ENCODE results near the gene PCYOX1L.

The PCYOX1L gene

GRCh38 chr5:149378241-149378820, 20.5 kb downstream of the PCYOX1L start:
- H3K4me1 ChIP-seq (ENCODE audit: control insufficient read depth, insufficient read depth, low read length, poor library complexity, severe bottlenecking), result peaks cover 37% of the 10 kb centered on the region
- 81 to 83% methylated on average over 3 to 4 of the region's 5 CpGs for WGBS, 2 experiments (ENCODE audit: insufficient coverage in 2 of 2)
- no peaks in the 10 kb centered on the region for H3K9me3 ChIP-seq (ENCODE audit: control insufficient read depth, low read length)
- no peaks in the 10 kb centered on the region for H3K36me3 ChIP-seq (ENCODE audit: control insufficient read depth, insufficient read depth, low read length)
- no peak overlapping the region for H3K27ac ChIP-seq (ENCODE audit: low read depth, low read length, severe bottlenecking)
- H3K4me3 ChIP-seq (ENCODE audit: extremely low read depth, insufficient read depth, low read length, poor library complexity, severe bottlenecking), result no peak overlapping the region

GRCh38 chr5:149379177-149379761, 21.4 kb downstream of the PCYOX1L start, which contains the start of gene IL17B:
TSS of gene IL17B (minus strand) at chr5:149379292. CDS start at chr5:149379225, 67 bp downstream.
- 94 to 97% methylated on average over 15 to 20 of the region's 22 CpGs for WGBS, 2 experiments (ENCODE audit: insufficient coverage in 2 of 2)
- H3K27ac ChIP-seq (ENCODE audit: low read depth, low read length, severe bottlenecking), result no peak within 1 kb of the TSS
- peaks cover 42% of the 10 kb centered on the region for H3K4me1 ChIP-seq (ENCODE audit: control insufficient read depth, insufficient read depth, low read length, poor library complexity, severe bottlenecking)
- H3K36me3 ChIP-seq (ENCODE audit: control insufficient read depth, insufficient read depth, low read length), result no peaks in the 10 kb centered on the region
- no peaks in the 10 kb centered on the region for H3K9me3 ChIP-seq (ENCODE audit: control insufficient read depth, low read length)
- H3K4me3 ChIP-seq (ENCODE audit: extremely low read depth, insufficient read depth, low read length, poor library complexity, severe bottlenecking), result no peak within 1 kb of the TSS

DNA sequence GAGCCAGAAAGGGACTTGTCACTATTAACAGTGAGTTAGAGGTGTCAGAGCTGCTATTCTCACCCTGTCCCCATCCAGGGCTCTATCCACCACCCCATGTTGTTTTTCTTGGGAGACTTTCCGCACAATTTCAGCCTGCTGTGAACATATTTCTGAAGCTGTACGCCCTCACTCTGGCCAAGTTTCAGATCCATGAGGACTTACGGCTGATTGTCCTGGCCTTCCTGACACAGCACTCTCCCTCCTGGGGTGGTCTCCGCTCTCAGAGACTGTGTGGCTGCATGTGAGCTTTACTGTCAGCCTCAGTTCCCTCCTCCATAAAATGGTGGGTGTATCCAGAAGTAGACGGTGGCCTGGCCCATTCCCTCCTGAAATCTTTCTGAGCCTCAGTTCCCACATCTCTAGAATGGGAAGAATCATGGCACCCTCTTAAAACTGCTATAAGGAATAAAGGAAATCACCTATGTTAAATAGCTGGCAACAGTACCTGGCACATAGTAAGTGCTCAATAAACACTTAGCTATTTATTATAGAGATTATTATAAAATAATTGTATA, 22.1 kb downstream of the PCYOX1L start:
- Histone ChIP-seq H3K4me3 (ENCODE audit: extremely low read depth, insufficient read depth, low read length, poor library complexity, severe bottlenecking) (no peak overlapping the region), H3K36me3 (ENCODE audit: control insufficient read depth, insufficient read depth, low read length) (no peaks in the 10 kb centered on the region), H3K9me3 (ENCODE audit: control insufficient read depth, low read length) (no peaks in the 10 kb centered on the region), H3K27ac (ENCODE audit: low read depth, low read length, severe bottlenecking) (no peak overlapping the region), H3K4me1 (ENCODE audit: control insufficient read depth, insufficient read depth, low read length, poor library complexity, severe bottlenecking) (peaks cover 42% of the 10 kb centered on the region)
- 89 to 100% methylated on average over 3 of the region's 5 CpGs for WGBS, 2 experiments (ENCODE audit: insufficient coverage in 2 of 2)

DNA sequence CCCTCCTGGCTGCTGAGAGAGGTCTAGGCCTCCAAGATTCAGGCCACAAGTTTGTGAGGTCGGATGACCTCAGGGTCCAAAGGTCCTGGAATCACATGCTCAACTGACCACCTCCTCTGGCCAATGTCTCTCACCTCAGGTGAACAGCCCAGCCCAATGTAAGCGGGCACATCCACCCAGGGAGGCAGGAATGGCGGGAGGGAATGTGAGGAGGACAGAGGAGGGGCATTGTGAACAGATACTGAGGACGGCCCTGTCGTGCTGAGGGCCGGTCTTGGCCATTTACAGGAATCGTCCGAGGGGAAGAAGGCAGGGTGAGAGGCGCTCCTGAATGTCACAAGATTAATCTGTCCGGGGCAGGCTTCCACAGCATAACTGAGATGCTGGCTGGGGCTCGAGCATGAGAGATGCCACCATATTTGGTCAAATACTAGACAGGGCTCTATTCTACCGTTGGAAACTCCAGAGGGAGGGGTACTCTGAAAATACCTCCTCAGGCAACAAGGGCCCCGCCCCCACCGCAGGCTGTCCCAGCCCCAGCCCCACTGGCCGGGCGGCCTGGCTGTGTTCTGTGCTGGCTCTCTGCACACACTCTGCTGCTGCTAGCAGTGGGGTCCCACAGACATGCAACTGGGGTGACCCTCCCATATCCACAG, 22.7 kb downstream of the PCYOX1L start:
- H3K4me3 ChIP-seq (ENCODE audit: extremely low read depth, insufficient read depth, low read length, poor library complexity, severe bottlenecking), result no peak overlapping the region
- H3K4me1 ChIP-seq (ENCODE audit: control insufficient read depth, insufficient read depth, low read length, poor library complexity, severe bottlenecking), result peaks cover 45% of the 10 kb centered on the region
- no peaks in the 10 kb centered on the region for H3K36me3 ChIP-seq (ENCODE audit: control insufficient read depth, insufficient read depth, low read length)
- H3K9me3 ChIP-seq (ENCODE audit: control insufficient read depth, low read length), result no peaks in the 10 kb centered on the region
- 76 to 84% methylated on average over 11 to 13 of the region's 16 CpGs for WGBS, 2 experiments (ENCODE audit: insufficient coverage in 2 of 2)
- H3K27ac ChIP-seq (ENCODE audit: low read depth, low read length, severe bottlenecking), result no peak overlapping the region

- Histone ChIP-seq H3K36me3 (ENCODE audit: control insufficient read depth, insufficient read depth, low read length) (no peaks in the 10 kb centered on the region), H3K9me3 (ENCODE audit: control insufficient read depth, low read length) (no peaks in the 10 kb centered on the region), H3K27ac (ENCODE audit: low read depth, low read length, severe bottlenecking) (no peak overlapping the region), H3K4me1 (ENCODE audit: control insufficient read depth, insufficient read depth, low read length, poor library complexity, severe bottlenecking) (peaks cover 52% of the 10 kb centered on the region), H3K4me3 (ENCODE audit: extremely low read depth, insufficient read depth, low read length, poor library complexity, severe bottlenecking) (no peak overlapping the region)
- WGBS, 2 experiments (ENCODE audit: insufficient coverage in 2 of 2), result 54 to 56% methylated on average over 6 to 8 of the region's 8 CpGs
Measured at GRCh38 chr5:149381261-149381985, 23.6 kb downstream of the PCYOX1L start.

GRCh38 chr5:149381986-149382338, 24.1 kb downstream of the PCYOX1L start:
- no peaks in the 10 kb centered on the region for H3K36me3 ChIP-seq (ENCODE audit: control insufficient read depth, insufficient read depth, low read length)
- H3K27ac ChIP-seq (ENCODE audit: low read depth, low read length, severe bottlenecking), result no peak overlapping the region
- no peak overlapping the region for H3K4me3 ChIP-seq (ENCODE audit: extremely low read depth, insufficient read depth, low read length, poor library complexity, severe bottlenecking)
- H3K4me1 ChIP-seq (ENCODE audit: control insufficient read depth, insufficient read depth, low read length, poor library complexity, severe bottlenecking), result peaks cover 54% of the 10 kb centered on the region
- 33 to 49% methylated on average over 3 to 15 of the region's 16 CpGs for WGBS, 2 experiments (ENCODE audit: insufficient coverage in 2 of 2)
- no peaks in the 10 kb centered on the region for H3K9me3 ChIP-seq (ENCODE audit: control insufficient read depth, low read length)

DNA sequence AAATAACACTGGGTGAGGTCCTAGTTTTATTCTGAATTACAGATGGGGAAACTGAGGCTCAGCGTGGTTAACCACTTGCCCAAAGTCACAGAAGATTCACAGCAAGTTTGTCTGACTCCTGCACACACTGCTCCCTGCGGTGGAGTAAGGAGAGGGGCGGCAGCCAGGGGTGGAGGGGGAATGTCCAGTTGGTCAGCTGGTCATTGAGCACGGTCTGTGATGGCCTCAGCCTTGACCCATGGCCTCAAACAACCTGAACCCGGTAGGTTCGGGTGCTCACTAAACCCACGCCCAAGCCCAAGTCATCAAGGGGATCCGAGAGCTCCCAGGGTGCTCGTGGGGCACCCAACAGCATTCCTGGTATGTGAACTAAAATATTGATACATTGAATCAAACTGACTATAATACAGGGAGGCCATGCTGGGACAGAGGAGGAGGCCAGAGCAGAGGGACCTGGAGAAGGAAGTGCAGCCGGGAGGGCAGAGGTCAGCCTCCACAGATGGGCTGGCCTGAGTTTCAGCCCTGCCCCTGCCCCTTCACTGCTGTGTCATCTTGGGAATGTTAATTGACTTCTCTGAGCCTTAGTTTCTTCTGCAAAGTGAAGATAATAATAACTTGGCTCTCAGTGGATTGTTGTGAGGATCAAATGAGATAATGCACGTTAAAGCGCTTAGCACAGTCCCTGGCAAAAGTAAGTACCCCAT, 24.8 kb downstream of the PCYOX1L start:
- 87 to 95% methylated on average over 8 to 9 of the region's 12 CpGs for WGBS, 2 experiments (ENCODE audit: insufficient coverage in 2 of 2)

GRCh38 chr5:149383399-149383798, 25.6 kb downstream of the PCYOX1L start:
- H3K9me3 ChIP-seq (ENCODE audit: control insufficient read depth, low read length), result peaks cover 2% of the 10 kb centered on the region
- no peaks in the 10 kb centered on the region for H3K36me3 ChIP-seq (ENCODE audit: control insufficient read depth, insufficient read depth, low read length)
- H3K4me3 ChIP-seq (ENCODE audit: extremely low read depth, insufficient read depth, low read length, poor library complexity, severe bottlenecking), result no peak overlapping the region
- H3K4me1 ChIP-seq (ENCODE audit: control insufficient read depth, insufficient read depth, low read length, poor library complexity, severe bottlenecking), result peaks cover 62% of the 10 kb centered on the region
- no peak overlapping the region for H3K27ac ChIP-seq (ENCODE audit: low read depth, low read length, severe bottlenecking)
- WGBS, 2 experiments (ENCODE audit: insufficient coverage in 2 of 2), result 91 to 92% methylated on average over 4 to 8 of the region's 9 CpGs

More for the DNA sequence above, 24.8 kb downstream of the PCYOX1L start:
- Histone ChIP-seq H3K36me3 (ENCODE audit: control insufficient read depth, insufficient read depth, low read length) (no peaks in the 10 kb centered on the region), H3K4me3 (ENCODE audit: extremely low read depth, insufficient read depth, low read length, poor library complexity, severe bottlenecking) (no peak overlapping the region), H3K9me3 (ENCODE audit: control insufficient read depth, low read length) (no peaks in the 10 kb centered on the region), H3K27ac (ENCODE audit: low read depth, low read length, severe bottlenecking) (no peak overlapping the region), H3K4me1 (ENCODE audit: control insufficient read depth, insufficient read depth, low read length, poor library complexity, severe bottlenecking) (peaks cover 56% of the 10 kb centered on the region)

GRCh38 chr5:149386166-149386565, 28.3 kb downstream of the PCYOX1L start:
- peaks cover 58% of the 10 kb centered on the region for H3K4me1 ChIP-seq (ENCODE audit: control insufficient read depth, insufficient read depth, low read length, poor library complexity, severe bottlenecking)
- H3K9me3 ChIP-seq (ENCODE audit: control insufficient read depth, low read length), result peaks cover 5% of the 10 kb centered on the region
- H3K36me3 ChIP-seq (ENCODE audit: control insufficient read depth, insufficient read depth, low read length), result no peaks in the 10 kb centered on the region
- no peak overlapping the region for H3K4me3 ChIP-seq (ENCODE audit: extremely low read depth, insufficient read depth, low read length, poor library complexity, severe bottlenecking)
- peak overlapping the region; percentile 91 for H3K27ac ChIP-seq (ENCODE audit: low read depth, low read length, severe bottlenecking)
- WGBS, 2 experiments (ENCODE audit: insufficient coverage in 2 of 2), result 76 to 85% methylated on average over 3 to 4 of the region's 5 CpGs

GRCh38 chr5:149387081-149387631, 29.3 kb downstream of the PCYOX1L start:
- Histone ChIP-seq H3K4me3 (ENCODE audit: extremely low read depth, insufficient read depth, low read length, poor library complexity, severe bottlenecking) (no peak overlapping the region), H3K27ac (ENCODE audit: low read depth, low read length, severe bottlenecking) (no peak overlapping the region), H3K9me3 (ENCODE audit: control insufficient read depth, low read length) (peaks cover 5% of the 10 kb centered on the region), H3K4me1 (ENCODE audit: control insufficient read depth, insufficient read depth, low read length, poor library complexity, severe bottlenecking) (peaks cover 48% of the 10 kb centered on the region), H3K36me3 (ENCODE audit: control insufficient read depth, insufficient read depth, low read length) (no peaks in the 10 kb centered on the region)
- 89 to 92% methylated on average over 9 of the region's 9 CpGs for whole genome bisulfite sequencing, 2 experiments (ENCODE audit: insufficient coverage in 2 of 2)
